NT2/D1 (cell line): Measurements from ENCODE around the gene IGSF23.

ENCODE experiments used
- DNase-seq: peaks from one replicate; pipeline ENCODE4 v3.0.0-alpha.2; 2011; ENCODE audit warnings: low read depth, low spot score
- H3K27me3 ChIP-seq: 2 replicates; pipeline ENCODE4 v1.6.0; 2011; ENCODE audit warnings: mild to moderate bottlenecking; ENCODE audit not compliant: insufficient read length, insufficient read depth
- H3K36me3 ChIP-seq: 2 replicates; pipeline ENCODE4 v1.6.1; 2011; ENCODE audit warnings: mild to moderate bottlenecking, low read length, mixed read lengths; ENCODE audit not compliant: insufficient read depth, insufficient read length
- H3K4me1 ChIP-seq: 2 replicates; pipeline ENCODE4 v1.5.1; 2011; ENCODE audit not compliant: insufficient read depth, insufficient read length
- H3K4me3 ChIP-seq: 2 replicates; pipeline ENCODE4 v1.5.1; 2011; ENCODE audit warnings: low read depth; ENCODE audit not compliant: insufficient read length
- H3K9ac ChIP-seq: 2 replicates; pipeline ENCODE4 v1.6.0; 2011; ENCODE audit warnings: low read depth; ENCODE audit not compliant: insufficient read length
- H3K9me3 ChIP-seq: 2 replicates; pipeline ENCODE4 v1.5.1; 2011; ENCODE audit warnings: mild to moderate bottlenecking, low read length; ENCODE audit not compliant: insufficient read depth
- SUZ12 ChIP-seq: IDR thresholded peaks from 2 replicates; pipeline ENCODE4 v1.6.1; 2011; ENCODE audit not compliant: insufficient read length, insufficient read depth; ENCODE audit errors: extremely low read depth
- YY1 ChIP-seq: IDR thresholded peaks from 2 replicates; pipeline ENCODE4 v1.6.1; 2011; ENCODE audit not compliant: insufficient read length, insufficient read depth
- ZNF274 ChIP-seq: IDR thresholded peaks from 2 replicates; pipeline ENCODE4 v1.6.1; 2011; ENCODE audit warnings: mild to moderate bottlenecking, low read depth, low read length

IGSF23 gene

DNA sequence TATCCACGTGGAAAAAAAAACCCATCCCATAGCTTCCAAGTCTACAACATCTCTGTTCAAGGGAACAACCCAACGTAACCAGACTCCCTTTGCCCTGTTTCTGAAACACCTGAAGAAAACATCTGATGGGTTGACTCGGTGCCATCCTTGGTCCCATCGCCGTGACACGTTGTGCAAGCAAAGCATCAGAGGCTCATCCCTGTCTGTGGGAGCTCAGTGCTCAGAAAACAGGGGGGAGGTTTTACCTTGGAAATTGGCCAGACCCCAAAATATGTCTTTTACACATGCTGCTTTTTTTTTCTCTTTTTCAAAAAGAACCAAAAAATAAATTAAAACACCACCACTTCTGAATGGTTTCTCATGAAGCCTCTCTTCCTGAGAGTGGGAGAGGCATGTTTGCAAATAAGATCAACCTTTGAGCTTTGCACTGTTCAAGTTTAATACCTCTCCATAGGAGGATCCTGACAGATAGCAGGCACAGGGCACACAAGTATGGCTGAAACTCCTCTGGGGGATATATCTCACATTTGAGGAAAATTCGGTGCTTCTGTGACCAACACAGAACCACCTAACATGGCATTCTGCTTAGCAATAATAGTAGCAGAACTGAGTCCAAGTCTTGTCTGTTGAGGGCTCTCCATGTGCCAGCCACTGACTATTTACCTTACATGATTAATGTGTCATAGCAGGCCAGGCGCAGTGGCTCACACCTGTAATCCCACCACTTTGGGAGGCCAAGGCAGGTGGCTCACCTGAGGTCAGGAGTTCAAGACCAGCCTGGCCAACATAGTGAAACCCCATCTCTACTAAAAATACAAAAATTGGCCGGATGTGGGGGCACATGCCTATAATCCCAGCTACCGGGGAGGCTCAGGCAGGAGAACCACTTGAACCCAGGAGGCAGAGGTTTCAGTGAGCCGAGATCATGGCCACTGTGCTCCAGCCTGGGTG is 23.4 kb downstream of the IGSF23 start:
- Histone ChIP-seq H3K4me1 (no peaks in the 10 kb centered on the region), H3K27me3 (no peaks in the 10 kb centered on the region), H3K36me3 (no peaks in the 10 kb centered on the region), H3K4me3 (no peak overlapping the region), H3K9me3 (peaks cover 9% of the 10 kb centered on the region; the same call in 1 of the 2 replicates), H3K9ac (no peak overlapping the region)
- no peak for DNase-seq
- no peak for TF ChIP-seq SUZ12
- TF ChIP-seq ZNF274, result no peak
- no peak for TF ChIP-seq YY1

DNA sequence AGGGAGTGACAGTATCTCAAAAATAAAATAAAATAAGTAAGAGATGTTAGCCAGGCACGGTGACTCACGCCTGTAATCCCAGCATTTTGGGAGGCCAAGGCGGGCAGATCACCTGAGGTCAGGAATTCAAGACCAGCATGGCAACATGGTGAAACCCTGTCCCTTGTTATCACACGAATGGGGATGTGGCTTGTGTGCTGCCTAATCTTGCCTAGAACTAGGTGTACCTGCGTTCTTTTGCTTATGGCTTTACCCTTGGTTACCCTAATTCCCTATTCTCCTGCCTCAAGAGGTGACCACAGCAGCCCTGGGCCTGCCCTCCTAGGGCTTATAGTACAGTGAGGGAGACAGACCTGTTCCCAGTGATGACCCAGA is 24.0 kb downstream of the IGSF23 start:
- Histone ChIP-seq H3K27me3 (no peaks in the 10 kb centered on the region), H3K36me3 (no peaks in the 10 kb centered on the region), H3K9ac (no peak overlapping the region), H3K4me1 (no peaks in the 10 kb centered on the region), H3K9me3 (peaks cover 9% of the 10 kb centered on the region; the same call in 1 of the 2 replicates), H3K4me3 (no peak overlapping the region)
- TF ChIP-seq ZNF274, result no peak
- no peak for TF ChIP-seq YY1
- no peak for TF ChIP-seq SUZ12
- no peak for DNase-seq

DNA sequence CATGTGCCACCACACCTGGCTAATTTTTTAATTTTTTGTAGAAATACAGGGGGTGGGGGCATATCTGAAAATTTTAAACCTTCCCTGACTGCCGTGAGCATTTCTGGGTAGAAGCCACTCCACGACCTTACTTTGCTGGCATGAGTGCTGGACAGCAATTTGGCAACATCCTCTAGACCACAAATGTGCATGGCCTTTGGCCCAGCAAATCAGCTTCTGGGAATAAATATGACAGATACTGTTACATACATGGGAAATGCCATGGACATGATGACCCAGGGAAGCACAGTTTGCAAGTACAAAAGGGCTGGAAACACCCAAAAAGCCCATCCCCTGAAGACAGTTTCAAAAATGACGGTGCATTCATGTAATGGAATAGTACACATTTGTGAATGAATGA is 27.2 kb downstream of the IGSF23 start:
- no peak for DNase-seq
- H3K4me1 ChIP-seq, result no peaks in the 10 kb centered on the region
- no peaks in the 10 kb centered on the region for H3K9me3 ChIP-seq

GRCh38 chr19:44641501-44642265 is 28.3 kb downstream of the IGSF23 start:
- TF ChIP-seq SUZ12, result no peak
- H3K4me3 ChIP-seq, result no peak overlapping the region

More for the DNA sequence above, 27.2 kb downstream of the IGSF23 start:
- no peak for TF ChIP-seq ZNF274
- TF ChIP-seq SUZ12, result no peak
- TF ChIP-seq YY1, result no peak
- H3K9ac ChIP-seq, result no peak overlapping the region
- H3K27me3 ChIP-seq, result no peaks in the 10 kb centered on the region
- H3K4me3 ChIP-seq, result no peak overlapping the region
- no peaks in the 10 kb centered on the region for H3K36me3 ChIP-seq

GRCh38 chr19:44642377-44642776 is 29.0 kb downstream of the IGSF23 start:
- Histone ChIP-seq H3K4me1 (no peaks in the 10 kb centered on the region), H3K36me3 (peaks cover 14% of the 10 kb centered on the region), H3K9me3 (no peaks in the 10 kb centered on the region), H3K27me3 (no peaks in the 10 kb centered on the region), H3K9ac (no peak overlapping the region), H3K4me3 (no peak overlapping the region)
- TF ChIP-seq SUZ12, result no peak
- no peak for TF ChIP-seq YY1
- TF ChIP-seq ZNF274, result no peak
- no peak for DNase-seq

More at GRCh38 chr19:44641501-44642265, 28.3 kb downstream of the IGSF23 start:
- Histone ChIP-seq H3K9ac (no peak overlapping the region), H3K36me3 (peaks cover 10% of the 10 kb centered on the region), H3K9me3 (no peaks in the 10 kb centered on the region), H3K27me3 (no peaks in the 10 kb centered on the region), H3K4me1 (no peaks in the 10 kb centered on the region)
- DNase-seq, result no peak

DNA sequence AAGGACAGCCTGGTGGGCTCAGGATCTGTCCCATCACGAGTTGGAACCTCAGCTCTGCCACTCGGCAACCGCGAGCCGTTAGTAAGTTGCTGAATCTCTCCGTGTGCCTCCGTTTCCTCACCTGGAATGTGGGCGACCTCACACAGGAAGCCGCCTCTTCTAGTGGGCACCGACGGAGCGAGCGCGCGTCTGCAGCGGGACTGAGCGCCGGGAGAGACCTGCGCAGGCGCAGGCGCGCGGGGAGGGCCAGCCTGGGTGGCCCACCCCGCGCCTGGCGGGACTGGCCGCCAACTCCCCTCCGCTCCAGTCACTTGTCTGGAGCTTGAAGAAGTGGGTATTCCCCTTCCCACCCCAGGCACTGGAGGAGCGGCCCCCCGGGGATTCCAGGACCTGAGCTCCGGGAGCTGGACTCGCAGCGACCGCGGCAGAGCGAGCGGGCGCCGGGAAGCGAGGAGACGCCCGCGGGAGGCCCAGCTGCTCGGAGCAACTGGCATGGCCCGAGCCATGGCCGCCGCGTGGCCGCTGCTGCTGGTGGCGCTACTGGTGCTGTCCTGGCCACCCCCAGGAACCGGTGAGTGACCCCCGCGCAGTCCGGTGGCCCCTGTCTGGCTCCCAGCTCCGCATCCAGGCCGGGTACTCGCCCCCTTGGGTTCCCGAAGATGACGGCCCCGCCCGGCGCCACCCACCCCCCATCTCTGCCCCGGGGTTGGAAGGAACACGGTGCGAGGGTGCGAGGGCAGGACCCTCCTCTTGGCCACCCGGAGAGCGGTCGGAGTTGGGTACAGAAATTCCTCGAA is 30.4 kb downstream of the IGSF23 start, which contains the start of gene PVR:
TSS of gene PVR (plus strand) at position 306 of the 797 bp plus-strand sequence. CDS start at position 493, 187 bp downstream.
- Histone ChIP-seq H3K9ac (peak within 1 kb of the TSS; percentile 66), H3K9me3 (no peaks in the 10 kb centered on the region), H3K4me3 (peak within 1 kb of the TSS; percentile 74), H3K4me1 (no peaks in the 10 kb centered on the region), H3K27me3 (no peaks in the 10 kb centered on the region), H3K36me3 (peaks cover 25% of the 10 kb centered on the region)
- no peak for DNase-seq
- TF ChIP-seq YY1 (no peak), ZNF274 (no peak), SUZ12 (no peak)
